HCT116 (cell line): ENCODE results near the gene RPL11. TPM values are rescaled to one million over a fixed set of nuclear protein-coding genes. Genes with fewer than 3 reads are reported as not detected.

Experiments
- ATAC-seq: fragments of 200-7000 bp; cut with Tn5 transposase; 2 replicates; pipeline ENCODE4 v1.9.1; 2020; ENCODE audit warnings: mild to moderate bottlenecking, moderate library complexity
- BruUV-seq: library from RNA; stranded (reverse); fragments of 400-500 nt; replicated peaks from 2 replicates; lab custom pipeline; 2021; lab: Mats Ljungman, UMichigan
- CTCF ChIA-PET: fragments of 300-600 bp; sonication (Branson Sonifier 250); formaldehyde crosslinking; loops from one replicate; lab custom pipeline; 2021; ENCODE audit warnings: antibody characterized with exemption; lab: Charles Lee
- POLR2A ChIA-PET: fragments of 300-600, 350-600 bp; sonication (Branson Sonifier 250); formaldehyde crosslinking; loops from one replicate; lab custom pipeline; 2021; ENCODE audit warnings: antibody characterized with exemption; lab: Charles Lee
- RAD21 ChIA-PET, 2 experiments: fragments of 300-600 bp; sonication (Branson Sonifier 250); formaldehyde crosslinking; loops; one replicate each; lab custom pipeline; 2023; ENCODE audit warnings: low total read pairs in 2 of 2; ENCODE audit not compliant: uncharacterized antibody in 2 of 2, unreplicated experiment in 2 of 2, low non-redundant PET in 1 of 2; lab: Charles Lee
- DNase-seq: peaks from one replicate; pipeline ENCODE4 v3.0.0-alpha.2; 2010; ENCODE audit warnings: low read depth, low spot score
- H2AFZ ChIP-seq: fragments of 200-600 bp; shearing (Covaris generic), sonication (generic); 2 replicates; pipeline ENCODE4 v1.6.1; 2017; ENCODE audit warnings: low read depth, mixed run types, mixed read lengths, antibody characterized with exemption, low read length; ENCODE audit not compliant: poor library complexity, severe bottlenecking
- H3K27ac ChIP-seq: 2 replicates; pipeline ENCODE4 v1.5.1; 2012; ENCODE audit warnings: low read depth, low read length
- H3K27me3 ChIP-seq: fragments of 200-600 bp; sonication (generic); 2 replicates; pipeline ENCODE4 v1.6.1; 2016; ENCODE audit warnings: mixed run types, low read length, mixed read lengths; ENCODE audit not compliant: insufficient read depth
- H3K36me3 ChIP-seq, 2 experiments: fragments of 200-500 bp in 1 of 2; fragments of 200-600 bp in 1 of 2; sonication (Bioruptor generic) in 1 of 2; sonication (generic) in 1 of 2; 2 replicates each; pipeline versions ENCODE4 v1.5.1 to v1.6.1; 2014 to 2016; ENCODE audit warnings: low read length in 2 of 2, inconsistent platforms in 1 of 2, mixed read lengths in 1 of 2, mixed run types in 1 of 2; ENCODE audit not compliant: insufficient read depth in 2 of 2, control insufficient read depth in 1 of 2
- H3K4me1 ChIP-seq, 2 experiments: fragments of 200-600 bp in 1 of 2; sonication (generic) in 1 of 2; 2 replicates each; pipeline versions ENCODE4 v1.5.1 to v1.6.1; 2012 to 2017; ENCODE audit warnings: low read length in 2 of 2, inconsistent platforms in 1 of 2, mild to moderate bottlenecking in 1 of 2, mixed read lengths in 1 of 2, mixed run types in 1 of 2, moderate library complexity in 1 of 2; ENCODE audit not compliant: insufficient read depth in 2 of 2, control insufficient read depth in 1 of 2
- H3K4me2 ChIP-seq: fragments of 200-600 bp; sonication (generic); 2 replicates; pipeline ENCODE4 v1.6.1; 2017; ENCODE audit warnings: mixed run types, low read length, mixed read lengths
- H3K4me3 ChIP-seq, 2 experiments: fragments of 200-600 bp in 1 of 2; sonication (generic) in 1 of 2; replicated peaks in 1 of 2; 2 replicates each; pipeline ENCODE4 v1.5.1; 2011 to 2016; ENCODE audit warnings: low read length in 2 of 2, control low read depth in 1 of 2, low read depth in 1 of 2, mild to moderate bottlenecking in 1 of 2, mixed read lengths in 1 of 2, mixed run types in 1 of 2
- H3K79me2 ChIP-seq: fragments of 200-600 bp; sonication (generic); 2 replicates; pipeline ENCODE4 v1.6.1; 2017; ENCODE audit warnings: mild to moderate bottlenecking, mixed run types, low read length, moderate library complexity, mixed read lengths; ENCODE audit not compliant: insufficient read depth
- H3K9ac ChIP-seq: fragments of 200-600 bp; sonication (generic); 2 replicates; pipeline ENCODE4 v1.6.1; 2016; ENCODE audit warnings: low read length, mixed read lengths
- H3K9me2 ChIP-seq: fragments of 200-600 bp; sonication (generic), shearing (Covaris generic); 2 replicates; pipeline ENCODE4 v1.6.1; 2017; ENCODE audit warnings: mixed run types, mild to moderate bottlenecking, moderate library complexity; ENCODE audit not compliant: insufficient read depth
- H3K9me3 ChIP-seq, 2 experiments: fragments of 200-500 bp in 1 of 2; fragments of 200-600 bp in 1 of 2; sonication (Bioruptor generic) in 1 of 2; sonication (generic) in 1 of 2; 2 replicates each; pipeline ENCODE4 v1.6.1; 2014 to 2017; ENCODE audit warnings: low read length in 2 of 2, mixed read lengths in 2 of 2, inconsistent platforms in 1 of 2, low read depth in 1 of 2, mild to moderate bottlenecking in 1 of 2, mixed run types in 1 of 2, moderate library complexity in 1 of 2; ENCODE audit not compliant: control insufficient read depth in 1 of 2, insufficient read depth in 1 of 2
- H4K20me1 ChIP-seq: fragments of 200-600 bp; sonication (generic), shearing (Covaris generic); 2 replicates; pipeline ENCODE4 v1.6.1; 2017; ENCODE audit warnings: mixed run types, mild to moderate bottlenecking, moderate library complexity; ENCODE audit not compliant: insufficient read depth
- CBX3 ChIP-seq: IDR thresholded peaks from 2 replicates; pipeline ENCODE4 v1.6.1; 2012; ENCODE audit warnings: low read depth
- CEBPB ChIP-seq: IDR thresholded peaks from 2 replicates; pipeline ENCODE4 v1.6.1; 2012; ENCODE audit warnings: low read depth
- EGR1 ChIP-seq: IDR thresholded peaks from 2 replicates; pipeline ENCODE4 v1.6.1; 2012; ENCODE audit warnings: low read depth
- ELF1 ChIP-seq: IDR thresholded peaks from 2 replicates; pipeline ENCODE4 v1.6.1; 2012; ENCODE audit warnings: low read depth, borderline replicate concordance
- EZH2 ChIP-seq: fragments of 200-600 bp; sonication (generic); IDR thresholded peaks from 2 replicates; pipeline ENCODE4 v1.6.1; 2017; ENCODE audit warnings: antibody characterized with exemption, mixed run types
- FOSL1 ChIP-seq: IDR thresholded peaks from 2 replicates; pipeline ENCODE4 v1.6.1; 2012; ENCODE audit warnings: low read depth
- JUND ChIP-seq: IDR thresholded peaks from 2 replicates; pipeline ENCODE4 v1.6.1; 2012
- POLR2A ChIP-seq: IDR thresholded peaks from 2 replicates; pipeline ENCODE4 v1.7.0; 2011; ENCODE audit warnings: borderline replicate concordance; ENCODE audit not compliant: insufficient read depth, insufficient read length; ENCODE audit errors: extremely low read depth
- POLR2AphosphoS5 ChIP-seq: IDR thresholded peaks from 2 replicates; pipeline ENCODE4 v1.6.1; 2011; ENCODE audit warnings: mild to moderate bottlenecking, low read depth, low read length, moderate library complexity
- RAD21 ChIP-seq: IDR thresholded peaks from 2 replicates; pipeline ENCODE4 v1.6.1; 2012; ENCODE audit warnings: low read depth, mild to moderate bottlenecking
- SIN3A ChIP-seq: IDR thresholded peaks from 2 replicates; pipeline ENCODE4 v1.6.1; 2012; ENCODE audit warnings: low read depth
- SP1 ChIP-seq: IDR thresholded peaks from 2 replicates; pipeline ENCODE4 v1.6.1; 2012; ENCODE audit warnings: low read depth
- ZFX ChIP-seq: fragments of 450-650 bp; IDR thresholded peaks from 2 replicates; pipeline ENCODE4 v1.6.1; 2017
- ZNF274 ChIP-seq: fragments of 200-500 bp; sonication (Bioruptor generic); IDR thresholded peaks from 2 replicates; pipeline ENCODE4 v1.6.1; 2014; ENCODE audit warnings: mild to moderate bottlenecking, low read depth, low read length, inconsistent platforms
- intact Hi-C: fragments of 100-400 bp; cut with micrococcal nuclease; formaldehyde crosslinking; loops from 2 replicates; pipeline ENCODE4 v1.10.0; 2022
- total RNA-seq: library from RNA; stranded (reverse); gene quantifications from one replicate; pipeline ENCODE4 v1.2.1, GENCODE V29; 2021; ENCODE audit not compliant: unreplicated experiment
- TF ChIP-seq, protein P1 (sequence below): IDR thresholded peaks from 2 replicates; pipeline ENCODE4 v1.6.1; 2012
- TF ChIP-seq, protein P2 (sequence below): IDR thresholded peaks from 2 replicates; pipeline ENCODE4 v1.6.1; 2012; ENCODE audit warnings: low read depth
- TF ChIP-seq, protein P3 (sequence below): IDR thresholded peaks from 2 replicates; pipeline ENCODE4 v1.6.1; 2011; ENCODE audit warnings: mild to moderate bottlenecking, low read length, moderate library complexity; ENCODE audit not compliant: insufficient replicate concordance; ENCODE audit errors: extremely low read depth

The RPL11 gene
- total RNA-seq, 1 experiment from 2014 or later, result 1,262 TPM

DNA sequence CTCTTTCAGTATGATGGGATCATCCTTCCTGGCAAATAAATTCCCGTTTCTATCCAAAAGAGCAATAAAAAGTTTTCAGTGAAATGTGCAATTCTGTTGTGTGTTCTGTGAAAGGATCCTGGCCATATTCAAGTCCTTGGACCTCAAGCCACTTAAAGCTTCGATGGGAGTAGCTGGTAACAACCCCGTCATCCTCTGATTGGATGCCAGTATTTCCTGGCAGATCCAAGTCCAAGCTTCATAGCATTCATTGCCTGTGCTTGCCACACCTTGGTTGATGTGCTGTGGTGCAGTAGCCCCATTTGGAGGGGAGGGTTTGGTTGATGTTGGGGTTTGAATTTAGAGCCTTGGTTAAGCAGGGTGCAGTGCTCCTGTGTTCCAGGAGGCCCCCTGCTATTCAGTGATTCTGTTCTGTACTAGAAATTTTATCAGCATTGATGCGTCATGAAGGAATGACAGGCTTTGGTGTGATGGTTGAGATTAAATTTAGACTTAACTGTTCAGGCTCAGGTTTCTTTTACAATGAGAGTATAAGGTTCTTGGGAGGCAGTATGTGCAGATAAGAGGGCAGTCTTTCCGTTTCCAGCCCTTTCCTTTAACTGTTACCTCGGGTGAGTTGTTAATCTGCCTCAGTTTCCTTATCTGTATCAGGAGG lies 4.9 kb downstream of the RPL11 start:
- no peak overlapping the region for H2AFZ ChIP-seq
- intact Hi-C loops, result no loop called here
- ChIA-PET POLR2A (no interaction called here), RAD21 (interaction anchor here in 1 of 2 experiments (0.7 kb wide), 1 partner anchor 155 kb away, joined by 4 read pairs; no protein-coding TSS in a partner anchor), CTCF (no interaction called here)
- H3K27ac ChIP-seq, result no peak overlapping the region
- no peaks in the 10 kb centered on the region for H3K27me3 ChIP-seq
- no TSS peak for BruUV-seq
- H4K20me1 ChIP-seq, result peaks cover 74% of the 10 kb centered on the region
- H3K4me2 ChIP-seq, result no peak overlapping the region
- ATAC-seq (no peak), DNase-seq (no peak)
- H3K4me1 ChIP-seq, result peaks cover 4 to 22% of the 10 kb centered on the region in 2 experiments; a peak in 3 of 4 replicates
- no peak for TF ChIP-seq SIN3A
- TF ChIP-seq FOSL1, result no peak
- no peak for TF ChIP-seq EZH2
- TF ChIP-seq POLR2AphosphoS5, result 0 out of 2 replicates have a peak, but pooled peaks have one; percentile 23
- H3K36me3 ChIP-seq, result peaks cover 78 to 93% of the 10 kb centered on the region in 2 experiments
- H3K9me2 ChIP-seq, result no peaks in the 10 kb centered on the region
- H3K9me3 ChIP-seq, result no peaks in the 10 kb centered on the region
- H3K79me2 ChIP-seq, result peaks cover 99% of the 10 kb centered on the region
- H3K4me3 ChIP-seq, result no peak overlapping the region
- H3K9ac ChIP-seq, result no peak overlapping the region

DNA sequence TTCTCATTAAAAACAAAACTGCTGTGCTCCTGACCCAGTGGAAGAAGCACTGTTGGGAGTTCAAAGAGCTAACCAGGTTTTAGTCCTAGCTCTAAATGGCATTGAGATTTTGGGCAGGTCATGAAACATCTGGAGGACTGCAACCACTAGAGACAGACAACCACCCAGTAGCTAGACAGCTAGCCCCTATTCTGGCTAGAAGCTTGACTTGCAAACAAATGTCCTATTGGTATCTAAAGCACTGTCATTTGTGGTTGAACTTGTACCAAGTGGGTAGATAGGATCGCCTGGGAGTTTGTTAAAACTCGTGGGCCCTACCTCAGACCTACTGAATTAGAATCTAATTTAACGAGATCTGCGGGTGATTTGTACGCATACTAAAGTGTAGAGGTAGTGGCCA lies 6.9 kb downstream of the RPL11 start:
- Histone ChIP-seq H3K27me3 (no peaks in the 10 kb centered on the region), H3K9ac (no peak overlapping the region), H3K4me3 (no peak overlapping the region), H3K36me3 (peaks cover 80 to 89% of the 10 kb centered on the region in 2 experiments), H3K9me2 (no peaks in the 10 kb centered on the region), H3K79me2 (peaks cover 96% of the 10 kb centered on the region), H3K4me2 (no peak overlapping the region), H3K4me1 (peaks cover 0 to 12% of the 10 kb centered on the region in 2 experiments; a peak in 1 of 4 replicates), H4K20me1 (peaks cover 77% of the 10 kb centered on the region), H3K27ac (no peak overlapping the region), H3K9me3 (no peaks in the 10 kb centered on the region), H2AFZ (no peak overlapping the region)
- no peak for ATAC-seq
- no peak for DNase-seq
- ChIA-PET CTCF (no interaction called here), RAD21 (no interaction called here), POLR2A (no interaction called here)
- intact Hi-C loops, result no loop called here
- no TSS peak for BruUV-seq
- TF ChIP-seq, protein P1, sequence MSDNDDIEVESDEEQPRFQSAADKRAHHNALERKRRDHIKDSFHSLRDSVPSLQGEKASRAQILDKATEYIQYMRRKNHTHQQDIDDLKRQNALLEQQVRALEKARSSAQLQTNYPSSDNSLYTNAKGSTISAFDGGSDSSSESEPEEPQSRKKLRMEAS, result no peak
- no peak for TF ChIP-seq JUND
- no peak for TF ChIP-seq SP1
- no peak for TF ChIP-seq ELF1
- no peak for TF ChIP-seq RAD21
- TF ChIP-seq, protein P2, sequence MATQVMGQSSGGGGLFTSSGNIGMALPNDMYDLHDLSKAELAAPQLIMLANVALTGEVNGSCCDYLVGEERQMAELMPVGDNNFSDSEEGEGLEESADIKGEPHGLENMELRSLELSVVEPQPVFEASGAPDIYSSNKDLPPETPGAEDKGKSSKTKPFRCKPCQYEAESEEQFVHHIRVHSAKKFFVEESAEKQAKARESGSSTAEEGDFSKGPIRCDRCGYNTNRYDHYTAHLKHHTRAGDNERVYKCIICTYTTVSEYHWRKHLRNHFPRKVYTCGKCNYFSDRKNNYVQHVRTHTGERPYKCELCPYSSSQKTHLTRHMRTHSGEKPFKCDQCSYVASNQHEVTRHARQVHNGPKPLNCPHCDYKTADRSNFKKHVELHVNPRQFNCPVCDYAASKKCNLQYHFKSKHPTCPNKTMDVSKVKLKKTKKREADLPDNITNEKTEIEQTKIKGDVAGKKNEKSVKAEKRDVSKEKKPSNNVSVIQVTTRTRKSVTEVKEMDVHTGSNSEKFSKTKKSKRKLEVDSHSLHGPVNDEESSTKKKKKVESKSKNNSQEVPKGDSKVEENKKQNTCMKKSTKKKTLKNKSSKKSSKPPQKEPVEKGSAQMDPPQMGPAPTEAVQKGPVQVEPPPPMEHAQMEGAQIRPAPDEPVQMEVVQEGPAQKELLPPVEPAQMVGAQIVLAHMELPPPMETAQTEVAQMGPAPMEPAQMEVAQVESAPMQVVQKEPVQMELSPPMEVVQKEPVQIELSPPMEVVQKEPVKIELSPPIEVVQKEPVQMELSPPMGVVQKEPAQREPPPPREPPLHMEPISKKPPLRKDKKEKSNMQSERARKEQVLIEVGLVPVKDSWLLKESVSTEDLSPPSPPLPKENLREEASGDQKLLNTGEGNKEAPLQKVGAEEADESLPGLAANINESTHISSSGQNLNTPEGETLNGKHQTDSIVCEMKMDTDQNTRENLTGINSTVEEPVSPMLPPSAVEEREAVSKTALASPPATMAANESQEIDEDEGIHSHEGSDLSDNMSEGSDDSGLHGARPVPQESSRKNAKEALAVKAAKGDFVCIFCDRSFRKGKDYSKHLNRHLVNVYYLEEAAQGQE, result no peak
- no peak for TF ChIP-seq FOSL1
- TF ChIP-seq, protein P3, sequence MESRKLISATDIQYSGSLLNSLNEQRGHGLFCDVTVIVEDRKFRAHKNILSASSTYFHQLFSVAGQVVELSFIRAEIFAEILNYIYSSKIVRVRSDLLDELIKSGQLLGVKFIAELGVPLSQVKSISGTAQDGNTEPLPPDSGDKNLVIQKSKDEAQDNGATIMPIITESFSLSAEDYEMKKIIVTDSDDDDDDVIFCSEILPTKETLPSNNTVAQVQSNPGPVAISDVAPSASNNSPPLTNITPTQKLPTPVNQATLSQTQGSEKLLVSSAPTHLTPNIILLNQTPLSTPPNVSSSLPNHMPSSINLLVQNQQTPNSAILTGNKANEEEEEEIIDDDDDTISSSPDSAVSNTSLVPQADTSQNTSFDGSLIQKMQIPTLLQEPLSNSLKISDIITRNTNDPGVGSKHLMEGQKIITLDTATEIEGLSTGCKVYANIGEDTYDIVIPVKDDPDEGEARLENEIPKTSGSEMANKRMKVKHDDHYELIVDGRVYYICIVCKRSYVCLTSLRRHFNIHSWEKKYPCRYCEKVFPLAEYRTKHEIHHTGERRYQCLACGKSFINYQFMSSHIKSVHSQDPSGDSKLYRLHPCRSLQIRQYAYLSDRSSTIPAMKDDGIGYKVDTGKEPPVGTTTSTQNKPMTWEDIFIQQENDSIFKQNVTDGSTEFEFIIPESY, result no peak
- TF ChIP-seq ZFX, result no peak
- TF ChIP-seq CEBPB, result no peak
- no peak for TF ChIP-seq POLR2A
- no peak for TF ChIP-seq CBX3
- no peak for TF ChIP-seq EGR1
- TF ChIP-seq ZNF274, result no peak
